ENCODE data around the gene MAL.

The MAL gene

GRCh38 chr2:94996305-94997100, 29.0 kb upstream of the MAL start:
- TF ChIP-seq SNAI2 (CRISPR knock-in tag; IDR thresholded peaks at IDR 0.05) (no peak), ZNF70 (CRISPR knock-in tag; IDR thresholded peaks at IDR 0.05) (no peak), ZNF8 (CRISPR knock-in tag; IDR thresholded peaks at IDR 0.05) (no peak), TCF4 (CRISPR knock-in tag; IDR thresholded peaks at IDR 0.05; ENCODE audit: borderline replicate concordance) (no peak), ZC3H10 (CRISPR knock-in tag; IDR thresholded peaks at IDR 0.05) (no peak), ZFP3 (CRISPR knock-in tag; IDR thresholded peaks at IDR 0.05) (no peak), CSDC2 (CRISPR knock-in tag; IDR thresholded peaks at IDR 0.05) (no peak), OSR1 (CRISPR knock-in tag; IDR thresholded peaks at IDR 0.05) (no peak), PATZ1 (CRISPR knock-in tag; IDR thresholded peaks at IDR 0.05; ENCODE audit: borderline replicate concordance) (no peak), ZNF565 (CRISPR knock-in tag; conservative IDR thresholded peaks at IDR 0.05; ENCODE audit: low read depth) (no peak), TSHZ2 (CRISPR knock-in tag; IDR thresholded peaks at IDR 0.05) (no peak), RARB (CRISPR knock-in tag; IDR thresholded peaks at IDR 0.05) (no peak), ESRRG (CRISPR knock-in tag; IDR thresholded peaks at IDR 0.05) (no peak), ARNTL (CRISPR knock-in tag; IDR thresholded peaks at IDR 0.05; ENCODE audit: borderline replicate concordance, low read depth) (no peak), BACH2 (CRISPR knock-in tag; IDR thresholded peaks at IDR 0.05; ENCODE audit: borderline replicate concordance) (no peak), TOX (CRISPR knock-in tag; IDR thresholded peaks at IDR 0.05; ENCODE audit: borderline replicate concordance) (no peak)
- TF ChIP-seq, protein P1, sequence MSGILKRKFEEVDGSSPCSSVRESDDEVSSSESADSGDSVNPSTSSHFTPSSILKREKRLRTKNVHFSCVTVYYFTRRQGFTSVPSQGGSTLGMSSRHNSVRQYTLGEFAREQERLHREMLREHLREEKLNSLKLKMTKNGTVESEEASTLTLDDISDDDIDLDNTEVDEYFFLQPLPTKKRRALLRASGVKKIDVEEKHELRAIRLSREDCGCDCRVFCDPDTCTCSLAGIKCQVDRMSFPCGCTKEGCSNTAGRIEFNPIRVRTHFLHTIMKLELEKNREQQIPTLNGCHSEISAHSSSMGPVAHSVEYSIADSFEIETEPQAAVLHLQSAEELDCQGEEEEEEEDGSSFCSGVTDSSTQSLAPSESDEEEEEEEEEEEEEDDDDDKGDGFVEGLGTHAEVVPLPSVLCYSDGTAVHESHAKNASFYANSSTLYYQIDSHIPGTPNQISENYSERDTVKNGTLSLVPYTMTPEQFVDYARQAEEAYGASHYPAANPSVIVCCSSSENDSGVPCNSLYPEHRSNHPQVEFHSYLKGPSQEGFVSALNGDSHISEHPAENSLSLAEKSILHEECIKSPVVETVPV (CRISPR knock-in tag; IDR thresholded peaks at IDR 0.05): no peak
- TF ChIP-seq, protein P2, sequence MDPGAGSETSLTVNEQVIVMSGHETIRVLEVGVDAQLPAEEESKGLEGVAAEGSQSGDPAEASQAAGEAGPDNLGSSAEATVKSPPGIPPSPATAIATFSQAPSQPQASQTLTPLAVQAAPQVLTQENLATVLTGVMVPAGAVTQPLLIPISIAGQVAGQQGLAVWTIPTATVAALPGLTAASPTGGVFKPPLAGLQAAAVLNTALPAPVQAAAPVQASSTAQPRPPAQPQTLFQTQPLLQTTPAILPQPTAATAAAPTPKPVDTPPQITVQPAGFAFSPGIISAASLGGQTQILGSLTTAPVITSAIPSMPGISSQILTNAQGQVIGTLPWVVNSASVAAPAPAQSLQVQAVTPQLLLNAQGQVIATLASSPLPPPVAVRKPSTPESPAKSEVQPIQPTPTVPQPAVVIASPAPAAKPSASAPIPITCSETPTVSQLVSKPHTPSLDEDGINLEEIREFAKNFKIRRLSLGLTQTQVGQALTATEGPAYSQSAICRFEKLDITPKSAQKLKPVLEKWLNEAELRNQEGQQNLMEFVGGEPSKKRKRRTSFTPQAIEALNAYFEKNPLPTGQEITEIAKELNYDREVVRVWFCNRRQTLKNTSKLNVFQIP (CRISPR knock-in tag; IDR thresholded peaks at IDR 0.05; ENCODE audit: borderline replicate concordance, low read depth): no peak
- no peak for ATAC-seq

GRCh38 chr2:94997981-94998930, 27.3 kb upstream of the MAL start:
- no peak for TF ChIP-seq SNAI2 (CRISPR knock-in tag; IDR thresholded peaks at IDR 0.05)
- no peak for ATAC-seq

GRCh38 chr2:94999431-94999883, 26.1 kb upstream of the MAL start:
- ATAC-seq: no peak
- TF ChIP-seq, protein P2 (CRISPR knock-in tag; IDR thresholded peaks at IDR 0.05; ENCODE audit: borderline replicate concordance, low read depth): no peak
- no peak for TF ChIP-seq ZC3H10 (CRISPR knock-in tag; IDR thresholded peaks at IDR 0.05)
